ENCODE data around the gene BFSP1.

BFSP1 gene

DNA sequence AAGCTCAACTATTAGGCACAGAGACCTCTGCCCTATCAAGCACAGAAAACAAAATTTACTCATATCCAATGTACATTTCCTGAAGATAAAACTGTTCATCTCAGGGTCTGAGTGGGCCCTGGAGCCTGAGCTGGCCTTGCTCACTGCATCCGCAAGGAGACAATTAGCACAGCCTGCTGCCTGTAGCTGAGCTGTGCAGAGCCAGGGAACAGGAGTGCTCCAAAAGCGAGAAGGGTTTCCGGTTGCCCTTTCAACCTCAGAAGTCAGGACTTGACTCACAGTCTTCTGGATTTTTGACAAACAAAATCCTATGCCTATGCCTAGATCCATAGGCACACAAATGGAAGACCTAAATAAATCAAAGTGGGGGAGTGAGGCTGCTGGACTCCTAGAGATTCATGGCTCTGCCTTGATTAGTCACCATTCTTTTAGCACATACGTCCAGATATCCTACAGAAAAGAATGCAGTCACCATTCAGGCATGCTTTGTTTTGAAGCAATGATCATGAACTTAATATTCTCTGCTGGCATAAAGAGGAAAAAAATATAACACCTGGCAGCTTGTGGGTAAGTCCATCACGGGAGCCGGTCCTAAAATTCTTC is 73.5 kb downstream of the BFSP1 start:
- DNase-seq: no peak

DNA sequence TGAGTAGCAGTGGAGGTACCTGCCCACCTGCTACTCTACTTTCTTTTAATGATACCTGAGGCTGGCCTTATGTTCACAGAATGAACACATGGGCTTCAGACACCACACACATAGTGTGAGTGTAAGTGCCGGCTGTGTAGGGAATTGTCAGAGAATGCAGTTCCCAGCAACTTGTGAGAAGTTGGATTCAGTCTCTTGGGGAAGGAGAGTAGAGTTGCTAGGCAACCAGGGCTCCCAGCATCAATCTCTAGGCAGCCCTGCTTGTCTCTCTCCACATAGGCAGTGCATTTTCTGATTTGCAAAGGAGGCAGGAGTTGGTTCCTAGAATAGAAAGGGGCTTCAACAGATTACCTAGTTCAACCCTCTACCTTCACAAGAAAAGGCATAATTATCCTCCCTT is 74.1 kb downstream of the BFSP1 start:
- no peak for DNase-seq

DNA sequence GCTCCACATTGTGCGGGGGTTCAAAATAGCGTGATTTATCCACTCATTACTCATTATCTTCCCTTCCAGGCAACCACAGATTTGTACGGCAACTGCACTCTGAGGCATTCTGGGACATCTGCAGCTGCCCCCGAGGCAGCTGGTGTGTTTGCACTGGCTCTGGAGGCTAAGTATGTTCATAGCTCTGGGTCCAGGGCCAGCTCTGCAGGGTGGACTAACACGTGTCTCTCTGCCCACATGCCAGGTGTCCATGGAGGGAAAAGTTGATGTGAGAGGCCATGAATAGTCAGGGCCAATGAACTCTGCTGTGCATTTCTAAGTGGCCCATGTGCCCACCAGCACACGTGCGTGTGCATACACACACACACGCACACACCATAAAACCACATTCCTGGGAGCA is 74.9 kb downstream of the BFSP1 start:
- DNase-seq: no peak

DNA sequence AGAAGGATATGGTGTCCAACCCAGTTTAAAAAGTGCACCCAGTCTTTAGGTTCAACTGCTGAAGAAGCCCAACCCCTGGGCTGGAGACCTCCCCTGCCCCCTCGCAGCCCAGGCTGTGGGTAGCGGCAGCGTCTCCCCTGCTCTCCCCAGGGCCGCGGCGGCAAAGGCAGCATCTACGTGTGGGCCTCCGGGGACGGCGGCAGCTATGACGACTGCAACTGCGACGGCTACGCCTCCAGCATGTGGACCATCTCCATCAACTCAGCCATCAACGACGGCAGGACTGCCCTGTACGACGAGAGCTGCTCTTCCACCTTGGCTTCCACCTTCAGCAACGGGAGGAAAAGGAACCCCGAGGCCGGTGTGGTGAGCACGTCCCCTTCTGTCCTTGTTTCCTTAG is 77.6 kb downstream of the BFSP1 start:
- DNase-seq: no peak

DNA sequence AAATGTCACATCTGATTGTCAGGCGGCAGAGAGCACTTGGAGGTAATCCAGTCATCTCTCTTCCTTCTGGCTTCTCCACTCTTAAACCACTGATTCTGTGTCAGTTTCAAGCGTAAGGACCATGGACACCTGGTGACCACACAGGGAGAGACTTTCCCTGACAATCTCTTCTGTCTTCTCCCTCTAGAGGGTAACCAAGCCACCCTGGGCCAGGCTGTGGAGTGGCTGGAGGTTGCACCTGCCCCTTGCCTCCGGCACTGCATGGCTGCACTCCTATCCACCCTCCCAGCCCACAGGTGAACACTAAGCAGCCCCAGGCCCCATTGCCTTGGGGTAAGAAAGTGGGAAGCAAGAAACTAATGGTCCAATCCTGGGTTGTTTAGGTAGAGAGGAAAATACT is 78.7 kb downstream of the BFSP1 start:
- no peak for DNase-seq

DNA sequence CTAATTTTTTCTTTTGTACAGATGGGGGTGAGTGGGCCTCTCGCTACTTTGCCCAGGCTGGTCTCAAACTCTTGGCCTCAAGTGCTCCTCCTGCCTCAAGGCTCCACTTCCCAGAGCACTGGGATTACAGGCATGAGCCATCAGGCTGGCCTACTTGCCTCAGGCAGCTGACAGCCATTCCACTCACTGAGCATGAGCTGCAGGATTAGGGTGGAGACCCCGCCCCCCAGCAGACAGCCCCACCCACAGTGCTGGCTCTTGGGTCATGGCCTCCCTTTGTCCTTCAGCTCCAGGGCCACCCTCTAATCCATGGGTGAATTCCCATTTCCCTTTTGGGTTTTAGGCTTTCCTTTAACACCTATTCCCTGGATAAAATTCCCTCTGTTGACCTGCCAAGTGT is 82.1 kb downstream of the BFSP1 start:
- DNase-seq: no peak

DNA sequence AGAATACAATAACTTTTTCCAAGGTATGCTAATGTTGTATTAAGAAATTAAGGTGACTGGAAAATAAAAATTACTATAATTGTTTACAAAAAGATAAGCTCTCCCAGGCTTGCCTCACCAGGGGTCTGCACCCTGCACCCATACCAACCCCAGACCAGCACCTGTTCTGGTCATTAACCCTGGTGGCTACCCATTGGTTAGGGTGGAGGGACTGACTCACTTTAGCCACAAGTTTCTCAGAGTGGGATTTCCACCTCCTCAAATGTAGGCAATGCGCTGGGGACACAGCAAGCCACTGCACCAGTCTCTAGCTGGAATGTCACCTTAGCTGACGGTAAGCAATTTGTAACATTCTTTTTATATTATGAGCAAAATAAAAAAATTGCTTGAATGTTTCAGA is 83.1 kb downstream of the BFSP1 start:
- DNase-seq: no peak

DNA sequence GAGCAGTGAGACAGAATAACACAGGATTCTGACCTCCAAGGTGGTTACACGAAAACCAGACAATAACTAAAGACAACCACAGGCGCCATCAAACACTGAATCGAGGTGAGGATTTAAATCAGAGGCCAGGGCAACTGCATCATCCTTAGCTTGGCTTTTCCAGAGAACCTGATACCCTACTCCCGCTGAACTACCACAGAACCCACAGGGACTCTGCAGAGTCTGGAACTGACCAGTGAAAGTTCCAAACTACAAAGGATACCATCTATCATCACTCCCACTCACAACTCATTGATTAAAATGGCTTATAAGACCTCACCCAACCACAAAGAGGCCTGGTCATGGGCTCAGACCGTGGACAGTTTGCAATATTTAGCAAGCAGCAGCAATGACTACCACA is 85.0 kb downstream of the BFSP1 start:
- DNase-seq: no peak

DNA sequence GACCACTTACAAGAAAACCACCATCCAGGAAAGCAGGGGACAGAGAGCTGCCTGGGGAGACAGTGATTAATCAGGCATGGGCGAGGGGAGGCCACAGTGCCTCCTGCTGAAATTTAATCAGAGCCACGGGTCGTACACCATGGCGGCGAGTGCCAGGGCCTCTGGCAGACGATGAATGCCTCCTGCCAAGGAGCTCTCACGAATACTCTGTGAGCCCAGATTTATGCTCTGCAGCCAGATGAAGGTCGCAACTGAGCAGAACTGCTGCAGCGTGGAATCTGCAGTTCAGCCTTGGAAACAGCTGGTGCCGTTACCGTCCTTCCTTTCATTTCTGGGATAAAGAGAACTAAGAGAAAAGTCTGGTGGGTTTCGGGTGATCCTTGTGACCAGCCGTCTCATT is 85.6 kb downstream of the BFSP1 start:
- no peak for DNase-seq

DNA sequence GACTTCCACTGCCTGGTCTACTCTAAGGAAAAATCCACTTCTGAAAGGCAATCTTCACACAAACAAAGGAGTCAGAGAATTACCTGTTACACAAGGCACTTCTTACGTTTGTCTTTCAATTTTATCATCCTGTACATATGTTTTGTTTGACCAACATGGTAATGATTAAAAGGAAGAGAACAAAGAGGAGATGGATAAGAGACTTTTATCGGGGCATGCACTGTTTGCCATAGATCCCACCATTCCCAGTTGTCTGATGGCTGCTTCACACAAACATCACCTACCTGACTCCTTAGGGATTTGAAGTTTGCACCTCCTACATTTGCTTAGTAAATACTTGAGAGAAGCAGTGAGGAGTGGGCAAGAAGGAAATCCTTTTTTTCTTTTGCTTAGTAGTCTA is 87.1 kb downstream of the BFSP1 start:
- no peak for DNase-seq

All from NCI-H2029 treated with DMSO at 0.1 percent for 48 hours (cell line).